DMS114 treated with DMSO at 0.1 percent for 48 hours (cell line): Measurements from ENCODE around the gene PSAPL1.

Experiments
- DNase-seq: peaks from one replicate; lab custom pipeline; 2025; ENCODE audit not compliant: unreplicated experiment; lab: John Stamatoyannopoulos, UW

PSAPL1 gene

GRCh38 chr4:7432531-7433375 is 2.0 kb downstream of the PSAPL1 start:
- DNase-seq, result no peak

- no peak for DNase-seq
These were observed 2.8 kb downstream of the PSAPL1 start for GRCh38 chr4:7431696-7432530.

- no peak for DNase-seq
These were observed 3.6 kb downstream of the PSAPL1 start for GRCh38 chr4:7430965-7431695.

GRCh38 chr4:7430368-7430964 is 4.3 kb downstream of the PSAPL1 start:
- DNase-seq, result no peak

GRCh38 chr4:7429601-7430078 is 5.1 kb downstream of the PSAPL1 start:
- no peak for DNase-seq

GRCh38 chr4:7429069-7429416 is 5.7 kb downstream of the PSAPL1 start:
- DNase-seq, result no peak

GRCh38 chr4:7428261-7429068 is 6.3 kb downstream of the PSAPL1 start:
- no peak for DNase-seq

- DNase-seq, result no peak
These were observed 6.9 kb downstream of the PSAPL1 start for GRCh38 chr4:7427831-7428260.

GRCh38 chr4:7427361-7427760 is 7.4 kb downstream of the PSAPL1 start:
- DNase-seq, result no peak

GRCh38 chr4:7426525-7427171 is 8.1 kb downstream of the PSAPL1 start:
- no peak for DNase-seq

GRCh38 chr4:7425591-7426468 is 8.9 kb downstream of the PSAPL1 start:
- DNase-seq, result no peak

- no peak for DNase-seq
These were observed 9.6 kb downstream of the PSAPL1 start for GRCh38 chr4:7425124-7425523.

GRCh38 chr4:7424553-7425111 is 10.1 kb downstream of the PSAPL1 start:
- no peak for DNase-seq

GRCh38 chr4:7423801-7424552 is 10.8 kb downstream of the PSAPL1 start:
- no peak for DNase-seq

- no peak for DNase-seq
These were observed 11.3 kb downstream of the PSAPL1 start for GRCh38 chr4:7423391-7423790.

GRCh38 chr4:7422898-7423180 is 11.9 kb downstream of the PSAPL1 start:
- DNase-seq, result no peak

GRCh38 chr4:7422151-7422897 is 12.4 kb downstream of the PSAPL1 start:
- DNase-seq, result no peak
